Neuron (in vitro differentiated cells): ENCODE results near the gene MYO15B.
A peak's percentile ranks its signal among the peaks of the same experiment; 100 is the strongest.

ENCODE experiments used
- H2AFZ ChIP-seq: one replicate; pipeline ENCODE4 v1.6.1; 2013; ENCODE audit warnings: low read depth, mild to moderate bottlenecking, inconsistent platforms, low read length, moderate library complexity
- H3K27me3 ChIP-seq: one replicate; pipeline ENCODE4 v1.6.1; 2013; ENCODE audit warnings: low read length; ENCODE audit not compliant: insufficient read depth
- H3K36me3 ChIP-seq: one replicate; pipeline ENCODE4 v1.6.1; 2013; ENCODE audit warnings: low read length; ENCODE audit not compliant: insufficient read depth
- H3K4me1 ChIP-seq: one replicate; pipeline ENCODE4 v1.6.1; 2013; ENCODE audit warnings: low read length; ENCODE audit not compliant: insufficient read depth
- H3K4me3 ChIP-seq: 2 replicates; pipeline ENCODE4 v1.5.1; 2013; ENCODE audit warnings: mild to moderate bottlenecking, low read length, moderate library complexity
- H3K9me3 ChIP-seq: one replicate; pipeline ENCODE4 v1.6.1; 2013; ENCODE audit warnings: low read length

Gene MYO15B

GRCh38 chr17:75565066-75565465 is 22.5 kb upstream of the MYO15B start:
- H3K36me3 ChIP-seq, result no peaks in the 10 kb centered on the region
- no peak overlapping the region for H3K4me3 ChIP-seq
- H3K4me1 ChIP-seq, result peaks cover 6% of the 10 kb centered on the region
- peaks cover 3% of the 10 kb centered on the region for H3K27me3 ChIP-seq
- no peak overlapping the region for H2AFZ ChIP-seq
- no peaks in the 10 kb centered on the region for H3K9me3 ChIP-seq

DNA sequence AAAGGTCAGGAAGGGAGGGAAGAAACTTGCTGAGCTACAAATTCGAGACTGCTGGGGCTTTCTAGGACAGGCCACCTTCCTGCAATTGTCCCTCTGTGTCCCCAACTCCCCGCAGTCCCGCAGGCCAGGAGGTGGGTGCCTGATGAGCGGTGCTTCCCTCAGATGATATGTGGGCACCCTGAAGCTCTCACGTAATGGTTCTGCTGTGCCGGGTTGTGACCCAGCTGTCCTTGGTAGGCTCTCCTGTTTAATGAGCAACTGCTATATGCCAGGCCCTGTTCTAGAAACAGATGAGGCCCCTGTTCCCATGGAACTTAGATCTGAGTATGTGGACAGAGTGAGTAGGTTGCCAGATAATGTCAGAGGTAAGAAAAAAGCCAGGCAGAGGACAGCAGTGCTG is 22.0 kb upstream of the MYO15B start:
- H2AFZ ChIP-seq, result no peak overlapping the region
- H3K36me3 ChIP-seq, result no peaks in the 10 kb centered on the region
- no peaks in the 10 kb centered on the region for H3K9me3 ChIP-seq
- H3K4me1 ChIP-seq, result peaks cover 9% of the 10 kb centered on the region
- H3K27me3 ChIP-seq, result peaks cover 3% of the 10 kb centered on the region
- H3K4me3 ChIP-seq, result no peak overlapping the region

- H3K4me1 ChIP-seq, result peaks cover 15% of the 10 kb centered on the region
- no peak overlapping the region for H3K4me3 ChIP-seq
- H3K27me3 ChIP-seq, result peaks cover 3% of the 10 kb centered on the region
- H3K36me3 ChIP-seq, result no peaks in the 10 kb centered on the region
- H3K9me3 ChIP-seq, result no peaks in the 10 kb centered on the region
- no peak overlapping the region for H2AFZ ChIP-seq
Observed at GRCh38 chr17:75566416-75566815, 21.2 kb upstream of the MYO15B start.

DNA sequence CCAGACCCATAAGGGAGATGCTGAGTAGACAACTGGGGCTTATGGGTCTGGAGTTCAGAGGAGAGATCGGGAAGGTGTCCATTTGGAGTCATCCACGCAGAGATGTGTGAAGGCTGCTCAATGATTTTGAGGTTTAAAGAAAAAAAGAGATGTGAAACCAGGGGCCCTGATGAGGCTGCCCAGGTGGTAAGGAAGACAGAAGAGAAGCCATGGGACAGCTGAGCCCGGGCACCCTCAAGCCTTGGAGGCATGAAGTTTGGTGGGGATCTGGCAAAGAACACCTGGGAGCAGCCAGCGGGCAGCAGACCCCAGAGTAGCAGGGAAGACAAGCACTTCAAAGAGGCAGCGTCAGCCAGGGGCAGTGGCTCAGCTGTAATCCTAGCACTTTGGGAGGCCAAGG is 20.8 kb upstream of the MYO15B start:
- Histone ChIP-seq H3K4me3 (no peak overlapping the region), H3K9me3 (no peaks in the 10 kb centered on the region), H2AFZ (no peak overlapping the region), H3K36me3 (no peaks in the 10 kb centered on the region), H3K4me1 (peaks cover 16% of the 10 kb centered on the region), H3K27me3 (peaks cover 3% of the 10 kb centered on the region)

DNA sequence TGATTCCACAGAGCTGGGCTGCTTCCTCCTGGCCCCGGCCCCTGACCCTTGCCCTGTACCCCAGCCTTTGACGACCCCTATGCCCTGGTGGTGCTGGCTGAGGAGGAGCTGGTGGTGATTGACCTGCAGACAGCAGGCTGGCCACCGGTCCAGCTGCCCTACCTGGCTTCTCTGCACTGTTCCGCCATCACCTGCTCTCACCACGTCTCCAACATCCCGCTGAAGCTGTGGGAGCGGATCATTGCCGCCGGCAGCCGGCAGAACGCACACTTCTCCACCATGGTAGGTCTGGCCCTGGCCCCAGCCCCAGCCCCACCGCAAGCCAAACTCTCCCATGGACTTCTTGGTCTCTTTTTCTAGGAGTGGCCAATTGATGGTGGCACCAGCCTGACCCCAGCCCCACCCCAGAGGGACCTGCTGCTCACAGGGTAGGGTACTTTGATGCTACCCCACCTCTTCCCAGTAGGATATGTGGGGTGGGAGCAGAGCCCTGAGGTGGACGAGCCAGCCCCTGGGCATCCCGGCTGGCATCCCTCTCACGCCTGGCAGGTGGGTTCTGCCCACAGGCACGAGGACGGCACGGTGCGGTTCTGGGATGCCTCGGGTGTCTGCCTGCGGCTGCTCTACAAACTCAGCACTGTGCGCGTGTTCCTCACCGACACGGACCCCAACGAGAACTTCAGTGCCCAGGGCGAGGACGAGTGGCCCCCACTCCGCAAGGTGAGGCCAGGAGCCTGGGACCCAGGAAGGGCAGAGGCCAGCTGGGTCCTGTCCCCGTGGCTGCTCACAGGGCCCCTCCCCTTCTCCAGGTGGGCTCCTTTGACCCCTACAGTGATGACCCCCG is 19.0 kb upstream of the MYO15B start:
- Histone ChIP-seq H3K36me3 (no peaks in the 10 kb centered on the region), H3K27me3 (peaks cover 3% of the 10 kb centered on the region), H3K4me3 (no peak overlapping the region), H3K4me1 (peaks cover 16% of the 10 kb centered on the region), H2AFZ (no peak overlapping the region), H3K9me3 (no peaks in the 10 kb centered on the region)

GRCh38 chr17:75570034-75570676 is 17.4 kb upstream of the MYO15B start:
- H3K27me3 ChIP-seq, result no peaks in the 10 kb centered on the region
- H3K4me1 ChIP-seq, result peaks cover 16% of the 10 kb centered on the region
- peak overlapping the region; percentile 80 for H2AFZ ChIP-seq
- H3K36me3 ChIP-seq, result no peaks in the 10 kb centered on the region
- H3K4me3 ChIP-seq, result no peak overlapping the region
- H3K9me3 ChIP-seq, result no peaks in the 10 kb centered on the region

- no peaks in the 10 kb centered on the region for H3K36me3 ChIP-seq
- H3K4me3 ChIP-seq, result no peak overlapping the region
- H3K9me3 ChIP-seq, result no peaks in the 10 kb centered on the region
- no peaks in the 10 kb centered on the region for H3K27me3 ChIP-seq
- H2AFZ ChIP-seq, result peak overlapping the region; percentile 80
- peaks cover 16% of the 10 kb centered on the region for H3K4me1 ChIP-seq
Observed at GRCh38 chr17:75570772-75571171, 16.8 kb upstream of the MYO15B start.

DNA sequence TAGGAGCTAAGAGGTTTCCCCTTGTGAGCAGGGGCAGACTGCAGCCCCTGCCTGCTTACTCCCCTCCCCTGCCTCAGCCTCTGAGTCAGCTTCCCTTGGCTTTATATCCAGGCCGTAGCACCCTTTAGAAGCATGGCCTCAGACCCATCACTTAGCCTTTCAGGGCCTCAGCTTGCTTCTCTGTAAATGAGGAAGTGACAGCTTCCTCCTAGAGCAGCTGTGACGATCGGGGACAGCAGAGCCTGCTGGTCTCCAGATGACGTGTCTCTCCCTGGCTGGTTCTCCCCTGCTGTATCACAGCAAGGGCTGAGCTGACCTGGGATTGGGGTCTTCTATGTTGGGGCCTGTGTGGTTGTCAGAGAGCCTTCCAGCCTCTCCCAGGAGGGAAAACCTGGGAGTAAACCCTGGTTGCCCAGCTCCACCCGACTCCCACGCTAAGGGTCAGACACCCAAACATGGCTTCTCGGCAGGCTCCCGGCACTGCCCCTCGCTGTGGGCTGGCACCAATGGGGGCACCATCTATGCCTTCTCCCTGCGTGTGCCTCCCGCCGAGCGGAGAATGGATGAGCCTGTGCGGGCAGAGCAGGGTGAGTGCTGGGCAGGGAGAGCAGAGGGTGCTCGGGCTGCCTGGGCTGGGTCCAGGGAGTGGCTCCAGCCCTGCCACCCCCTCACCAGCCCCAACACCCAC is 16.3 kb upstream of the MYO15B start:
- H3K27me3 ChIP-seq, result no peaks in the 10 kb centered on the region
- no peaks in the 10 kb centered on the region for H3K9me3 ChIP-seq
- no peak overlapping the region for H3K4me3 ChIP-seq
- no peaks in the 10 kb centered on the region for H3K36me3 ChIP-seq
- peak overlapping the region; percentile 80 for H2AFZ ChIP-seq
- peaks cover 13% of the 10 kb centered on the region for H3K4me1 ChIP-seq

- Histone ChIP-seq H2AFZ (no peak overlapping the region), H3K4me1 (peaks cover 10% of the 10 kb centered on the region), H3K36me3 (no peaks in the 10 kb centered on the region), H3K27me3 (no peaks in the 10 kb centered on the region), H3K4me3 (no peak overlapping the region), H3K9me3 (no peaks in the 10 kb centered on the region)
Observed at GRCh38 chr17:75571885-75572215, 15.8 kb upstream of the MYO15B start.

DNA sequence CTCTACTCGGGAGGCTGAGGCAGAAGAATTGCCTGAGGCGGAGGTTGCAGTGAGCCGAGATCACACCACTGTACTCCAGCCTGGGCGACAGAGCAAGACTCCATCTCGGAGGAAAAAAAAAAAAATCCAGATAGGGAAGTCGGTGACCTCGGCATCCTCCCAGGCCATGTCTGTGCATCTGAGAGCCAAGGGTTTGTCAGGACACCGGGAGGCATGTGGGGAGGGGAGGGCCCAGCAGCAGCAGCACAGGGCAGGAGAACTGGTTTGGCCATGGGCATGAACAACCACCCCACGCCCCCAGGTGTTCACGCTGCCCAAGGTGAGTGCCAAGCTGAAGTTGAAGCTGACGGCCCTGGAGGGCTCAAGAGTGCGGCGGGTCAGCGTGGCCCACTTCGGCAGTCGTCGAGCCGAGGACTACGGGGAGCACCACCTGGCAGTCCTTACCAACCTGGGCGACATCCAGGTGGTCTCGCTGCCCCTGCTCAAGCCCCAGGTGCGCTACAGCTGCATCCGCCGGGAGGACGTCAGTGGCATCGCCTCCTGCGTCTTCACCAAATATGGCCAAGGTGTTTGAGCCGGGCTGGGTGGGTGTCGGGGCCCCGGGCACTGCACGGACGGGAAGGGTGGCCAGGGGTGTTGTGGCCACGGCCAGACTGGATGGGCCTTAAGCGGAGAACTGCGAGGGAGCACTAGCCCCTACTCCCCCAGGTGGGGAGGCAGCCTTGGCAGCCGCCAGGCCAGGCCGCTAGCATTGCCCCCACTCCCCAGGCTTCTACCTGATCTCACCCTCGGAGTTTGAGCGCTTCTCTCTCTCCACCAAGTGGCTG is 14.7 kb upstream of the MYO15B start:
- Histone ChIP-seq H3K27me3 (no peaks in the 10 kb centered on the region), H3K9me3 (no peaks in the 10 kb centered on the region), H3K36me3 (no peaks in the 10 kb centered on the region), H3K4me1 (peaks cover 10% of the 10 kb centered on the region), H2AFZ (no peak overlapping the region), H3K4me3 (no peak overlapping the region)

- Histone ChIP-seq H3K36me3 (no peaks in the 10 kb centered on the region), H3K4me1 (peaks cover 10% of the 10 kb centered on the region), H3K9me3 (no peaks in the 10 kb centered on the region), H2AFZ (no peak overlapping the region), H3K4me3 (no peak overlapping the region), H3K27me3 (no peaks in the 10 kb centered on the region)
Observed at GRCh38 chr17:75573540-75573957, 14.1 kb upstream of the MYO15B start.

DNA sequence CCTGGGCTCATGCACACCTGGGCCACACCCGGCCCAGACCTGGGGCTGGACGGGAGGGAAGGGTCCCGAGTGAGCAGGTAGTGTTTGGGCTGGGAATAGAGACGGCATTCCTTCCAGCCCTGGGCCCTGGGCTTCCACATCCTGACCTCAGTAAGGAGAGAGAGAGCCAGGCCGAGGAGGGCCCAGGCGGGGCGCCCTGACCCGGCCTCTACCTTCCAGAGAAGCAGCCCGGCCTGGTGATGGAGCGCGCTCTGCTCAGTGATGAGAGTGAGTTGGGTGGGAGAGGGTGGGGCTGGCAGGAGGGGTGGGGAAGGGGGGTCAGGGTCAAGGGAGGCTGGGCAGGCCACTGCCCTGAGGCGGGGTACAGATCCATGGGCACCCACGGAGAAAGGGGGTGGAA is 13.6 kb upstream of the MYO15B start:
- H2AFZ ChIP-seq, result no peak overlapping the region
- H3K9me3 ChIP-seq, result no peaks in the 10 kb centered on the region
- no peaks in the 10 kb centered on the region for H3K27me3 ChIP-seq
- H3K4me1 ChIP-seq, result peaks cover 10% of the 10 kb centered on the region
- H3K36me3 ChIP-seq, result no peaks in the 10 kb centered on the region
- H3K4me3 ChIP-seq, result no peak overlapping the region
